Upper lobe of left lung (tissue), 4 donors: ENCODE measurements around the gene CFLAR.

ENCODE experiments used
- POLR2A ChIP-seq, 4 donors: fragments of 450-650 bp; IDR thresholded peaks; one replicate each; pipeline ENCODE4 v1.5.1; 2016 to 2017; ENCODE audit warnings: antibody characterized with exemption in 4 of 4, mild to moderate bottlenecking in 2 of 4
- TF ChIP-seq, protein P1 (sequence below), 6 experiments: fragments of 450-650 bp in 4 of 6; fragments of 200-600 bp in 2 of 6; sonication (generic) in 2 of 6; IDR thresholded peaks; one replicate each; pipeline ENCODE4 v1.5.1; 2016 to 2019; ENCODE audit warnings: antibody characterized with exemption in 6 of 6

DNA sequence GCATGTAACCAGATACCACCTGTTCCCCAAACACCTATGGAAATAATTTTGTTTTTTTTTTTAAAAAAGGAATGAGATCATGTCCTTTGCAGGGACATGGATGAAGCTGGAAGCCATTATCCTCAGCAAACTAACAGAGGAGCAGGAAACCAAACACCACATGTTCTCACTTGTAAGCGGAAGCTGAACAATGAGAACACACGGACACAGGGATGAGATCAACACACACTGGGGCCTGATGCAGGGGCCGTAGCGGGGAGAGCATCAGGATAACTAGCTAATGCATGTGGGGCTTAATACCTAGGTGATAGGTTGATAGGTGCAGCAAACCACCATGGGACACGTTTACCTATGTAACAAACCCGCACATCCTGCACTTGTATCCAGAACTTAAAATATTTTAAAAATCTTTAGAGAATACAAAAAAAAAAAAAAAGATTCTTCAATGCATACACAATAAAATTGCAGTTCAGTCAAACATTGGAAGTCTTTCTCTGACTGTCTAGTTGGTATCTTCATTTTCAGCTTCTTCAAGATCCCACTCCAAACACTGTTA is 55.4 kb downstream of the CFLAR start:
- TF ChIP-seq, protein P1, sequence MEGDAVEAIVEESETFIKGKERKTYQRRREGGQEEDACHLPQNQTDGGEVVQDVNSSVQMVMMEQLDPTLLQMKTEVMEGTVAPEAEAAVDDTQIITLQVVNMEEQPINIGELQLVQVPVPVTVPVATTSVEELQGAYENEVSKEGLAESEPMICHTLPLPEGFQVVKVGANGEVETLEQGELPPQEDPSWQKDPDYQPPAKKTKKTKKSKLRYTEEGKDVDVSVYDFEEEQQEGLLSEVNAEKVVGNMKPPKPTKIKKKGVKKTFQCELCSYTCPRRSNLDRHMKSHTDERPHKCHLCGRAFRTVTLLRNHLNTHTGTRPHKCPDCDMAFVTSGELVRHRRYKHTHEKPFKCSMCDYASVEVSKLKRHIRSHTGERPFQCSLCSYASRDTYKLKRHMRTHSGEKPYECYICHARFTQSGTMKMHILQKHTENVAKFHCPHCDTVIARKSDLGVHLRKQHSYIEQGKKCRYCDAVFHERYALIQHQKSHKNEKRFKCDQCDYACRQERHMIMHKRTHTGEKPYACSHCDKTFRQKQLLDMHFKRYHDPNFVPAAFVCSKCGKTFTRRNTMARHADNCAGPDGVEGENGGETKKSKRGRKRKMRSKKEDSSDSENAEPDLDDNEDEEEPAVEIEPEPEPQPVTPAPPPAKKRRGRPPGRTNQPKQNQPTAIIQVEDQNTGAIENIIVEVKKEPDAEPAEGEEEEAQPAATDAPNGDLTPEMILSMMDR (IDR thresholded peaks at IDR 0.05): no peak
- TF ChIP-seq POLR2A (IDR thresholded peaks at IDR 0.05): no peak
